Neural crest cell (in vitro differentiated cells): Measurements from ENCODE around the gene CA12. TPM values are rescaled to one million over a fixed set of nuclear protein-coding genes. Genes with fewer than 3 reads are reported as not detected.

Experiments
- DNase-seq: peaks from one replicate; pipeline ENCODE4 v3.0.0; 2021; ENCODE audit warnings: low read depth, mixed read lengths, low spot score
- H3K27ac Mint-ChIP-seq: one replicate; pipeline ENCODE4 v1.8.0; 2021; ENCODE audit warnings: mild to moderate bottlenecking, mixed read lengths; ENCODE audit not compliant: unreplicated experiment
- H3K27me3 Mint-ChIP-seq: 2 replicates; pipeline ENCODE4 v1.8.0; 2021; ENCODE audit warnings: low read depth, mild to moderate bottlenecking, mixed read lengths
- H3K36me3 Mint-ChIP-seq: 2 replicates; pipeline ENCODE4 v1.8.0; 2021; ENCODE audit warnings: low read depth, mild to moderate bottlenecking, mixed read lengths
- H3K4me1 Mint-ChIP-seq: 2 replicates; pipeline ENCODE4 v1.8.0; 2021; ENCODE audit warnings: mixed read lengths
- H3K4me3 Mint-ChIP-seq: one replicate; pipeline ENCODE4 v1.8.0; 2021; ENCODE audit warnings: mild to moderate bottlenecking, mixed read lengths
- H3K9me3 Mint-ChIP-seq: 2 replicates; pipeline ENCODE4 v1.8.0; 2021; ENCODE audit warnings: mixed read lengths
- total RNA-seq: library from RNA; stranded (reverse); gene quantifications from 2 replicates; pipeline ENCODE4 v1.2.1, GENCODE V29; 2021
- TF ChIP-seq, protein P1 (sequence below): fragments of 200-600 bp; sonication (generic); conservative IDR thresholded peaks from 2 replicates; pipeline ENCODE4 v1.5.0; 2021; ENCODE audit warnings: antibody characterized with exemption, mild to moderate bottlenecking

CA12 gene
- total RNA-seq, 1 donor from 2014 or later = 1.1 TPM

DNA sequence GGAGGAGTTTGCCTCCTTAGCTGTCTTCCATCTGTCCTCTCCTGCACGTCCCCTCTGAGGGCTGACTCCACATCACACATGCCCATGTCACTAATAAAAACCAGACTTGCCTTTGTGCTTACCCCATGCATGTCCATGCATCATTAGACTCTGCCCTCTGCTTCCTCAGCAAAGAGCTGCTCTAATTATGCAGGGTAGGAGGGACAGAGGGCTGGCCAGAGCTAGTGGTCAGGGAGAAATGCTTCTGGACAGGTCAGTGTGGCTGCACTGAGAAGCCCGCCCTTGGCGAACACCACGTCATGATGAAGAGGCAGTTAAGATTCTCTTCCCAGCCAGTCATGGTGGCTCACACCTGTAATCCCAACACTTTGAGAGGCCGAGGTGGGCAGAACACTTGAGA, 8.9 kb downstream of the CA12 start:
- TF ChIP-seq, protein P1, sequence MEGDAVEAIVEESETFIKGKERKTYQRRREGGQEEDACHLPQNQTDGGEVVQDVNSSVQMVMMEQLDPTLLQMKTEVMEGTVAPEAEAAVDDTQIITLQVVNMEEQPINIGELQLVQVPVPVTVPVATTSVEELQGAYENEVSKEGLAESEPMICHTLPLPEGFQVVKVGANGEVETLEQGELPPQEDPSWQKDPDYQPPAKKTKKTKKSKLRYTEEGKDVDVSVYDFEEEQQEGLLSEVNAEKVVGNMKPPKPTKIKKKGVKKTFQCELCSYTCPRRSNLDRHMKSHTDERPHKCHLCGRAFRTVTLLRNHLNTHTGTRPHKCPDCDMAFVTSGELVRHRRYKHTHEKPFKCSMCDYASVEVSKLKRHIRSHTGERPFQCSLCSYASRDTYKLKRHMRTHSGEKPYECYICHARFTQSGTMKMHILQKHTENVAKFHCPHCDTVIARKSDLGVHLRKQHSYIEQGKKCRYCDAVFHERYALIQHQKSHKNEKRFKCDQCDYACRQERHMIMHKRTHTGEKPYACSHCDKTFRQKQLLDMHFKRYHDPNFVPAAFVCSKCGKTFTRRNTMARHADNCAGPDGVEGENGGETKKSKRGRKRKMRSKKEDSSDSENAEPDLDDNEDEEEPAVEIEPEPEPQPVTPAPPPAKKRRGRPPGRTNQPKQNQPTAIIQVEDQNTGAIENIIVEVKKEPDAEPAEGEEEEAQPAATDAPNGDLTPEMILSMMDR = no peak
- no peaks in the 10 kb centered on the region for H3K36me3 Mint-ChIP-seq

DNA sequence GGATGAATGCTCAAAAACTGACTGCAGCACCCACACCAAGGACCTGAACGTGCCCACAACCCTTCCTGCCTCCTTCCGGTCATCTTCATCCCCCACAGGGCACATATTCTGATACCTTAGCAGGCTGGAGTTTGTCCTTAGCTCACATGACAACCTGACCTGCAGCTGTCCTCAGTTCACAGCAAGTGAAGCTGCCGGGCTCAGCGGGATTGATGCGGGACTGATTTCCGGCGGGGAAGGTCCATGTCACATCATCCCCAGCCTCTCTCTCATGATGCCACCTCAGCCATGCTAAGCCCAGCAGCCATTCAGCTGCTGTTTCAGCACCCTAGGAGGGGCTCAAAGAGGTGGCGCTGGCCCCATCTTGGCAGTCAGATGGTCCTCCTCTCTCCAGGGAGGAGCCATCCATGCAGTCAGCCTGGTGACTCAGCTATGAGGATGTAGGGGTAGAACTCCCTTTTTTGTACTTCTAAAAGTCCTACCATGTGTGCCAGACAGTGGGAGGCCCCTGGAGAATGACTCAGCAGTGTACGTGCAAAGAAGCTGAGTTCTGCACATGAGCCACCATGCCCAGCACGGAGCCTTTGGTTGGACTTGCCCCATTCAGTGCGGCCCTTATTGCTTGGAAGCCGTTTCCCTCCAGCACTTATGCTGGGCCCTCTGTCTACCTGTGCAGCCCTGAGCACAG, 9.5 kb downstream of the CA12 start:
- Mint-ChIP-seq H3K9me3 (no peaks in the 10 kb centered on the region), H3K36me3 (no peaks in the 10 kb centered on the region), H3K27me3 (no peaks in the 10 kb centered on the region), H3K4me3 (no peak overlapping the region), H3K27ac (no peak overlapping the region), H3K4me1 (peaks cover 20% of the 10 kb centered on the region)
- DNase-seq = no peak
- TF ChIP-seq, protein P1 = no peak

More for the DNA sequence above, 8.9 kb downstream of the CA12 start:
- Mint-ChIP-seq H3K27ac (no peak overlapping the region), H3K27me3 (no peaks in the 10 kb centered on the region), H3K9me3 (no peaks in the 10 kb centered on the region), H3K4me1 (peaks cover 20% of the 10 kb centered on the region), H3K4me3 (no peak overlapping the region)
- no peak for DNase-seq

DNA sequence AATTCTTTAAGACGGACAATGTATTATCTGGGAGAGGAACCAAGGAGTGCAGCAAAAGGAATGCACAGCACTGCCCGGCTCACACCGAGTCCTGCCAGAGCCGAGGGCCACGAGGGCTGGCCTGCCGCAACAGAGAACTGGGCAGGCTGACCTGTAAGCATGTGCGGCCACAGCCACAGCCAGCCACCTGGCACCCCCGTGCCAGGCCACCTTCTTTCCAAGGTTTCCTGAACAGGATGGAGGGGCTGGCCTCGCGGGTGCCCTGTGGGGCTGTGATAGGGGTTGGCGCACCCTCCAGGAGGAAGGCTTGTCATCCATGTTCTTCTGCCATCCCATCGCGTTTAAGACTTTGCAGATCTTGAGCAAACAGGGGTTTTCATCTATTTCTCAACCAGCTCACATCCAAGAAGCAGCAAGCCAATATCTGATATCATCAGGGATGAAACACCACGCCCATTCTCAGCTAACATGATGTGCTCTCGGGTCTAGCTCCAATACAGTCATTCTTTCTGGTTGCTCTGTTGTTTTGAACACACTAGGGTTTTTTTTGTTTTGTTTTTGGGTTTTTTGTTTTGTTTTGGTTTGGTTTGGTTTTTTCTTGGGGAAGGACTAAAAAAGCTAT, 10.2 kb downstream of the CA12 start:
- Mint-ChIP-seq H3K36me3 (no peaks in the 10 kb centered on the region), H3K9me3 (no peaks in the 10 kb centered on the region), H3K27ac (no peak overlapping the region), H3K4me1 (peaks cover 21% of the 10 kb centered on the region), H3K4me3 (no peak overlapping the region), H3K27me3 (no peaks in the 10 kb centered on the region)
- DNase-seq = no peak
- TF ChIP-seq, protein P1 = no peak

DNA sequence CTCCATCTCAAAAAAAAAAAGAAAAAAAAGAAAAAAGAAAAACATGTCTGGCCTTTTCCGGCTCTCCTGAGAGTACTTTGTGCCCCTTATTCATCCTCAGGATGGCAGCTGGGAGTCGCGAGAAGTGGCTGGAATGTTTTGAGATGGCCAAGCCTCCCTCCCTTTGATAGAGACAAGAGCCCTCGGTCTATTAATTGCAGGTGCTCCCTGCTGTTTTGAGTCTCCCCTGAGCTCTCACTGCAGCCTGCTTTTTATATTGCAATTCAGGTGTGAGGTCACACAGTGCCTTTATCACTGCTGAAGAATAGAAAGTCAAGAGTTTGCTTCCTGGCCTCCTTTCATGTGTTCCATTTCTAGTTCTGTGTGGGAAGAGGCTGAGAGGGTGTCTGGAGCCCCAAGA, 10.9 kb downstream of the CA12 start:
- H3K36me3 Mint-ChIP-seq = no peaks in the 10 kb centered on the region
- H3K9me3 Mint-ChIP-seq = no peaks in the 10 kb centered on the region
- H3K27me3 Mint-ChIP-seq = no peaks in the 10 kb centered on the region
- no peak overlapping the region for H3K27ac Mint-ChIP-seq
- H3K4me3 Mint-ChIP-seq = no peak overlapping the region
- TF ChIP-seq, protein P1 = no peak
- H3K4me1 Mint-ChIP-seq = peaks cover 24% of the 10 kb centered on the region
- DNase-seq = no peak

DNA sequence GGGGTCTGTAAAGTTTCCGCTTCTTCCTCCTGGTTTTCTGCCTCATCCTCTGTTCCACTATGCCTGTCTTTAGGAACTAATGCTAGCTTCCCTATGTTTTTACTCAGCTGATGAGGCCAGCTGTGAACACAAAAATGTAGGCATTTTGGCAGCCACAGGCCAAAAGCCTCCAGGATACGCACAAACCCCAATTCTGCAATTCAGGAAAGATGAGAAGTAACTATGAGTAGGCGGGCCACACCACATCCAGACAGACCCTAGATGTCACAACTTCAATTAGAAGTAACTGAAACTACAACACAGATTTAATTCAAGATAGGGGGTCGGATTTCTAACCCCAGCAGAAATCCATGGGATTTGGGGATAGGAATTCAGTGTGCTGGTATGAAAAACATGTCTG, 11.9 kb downstream of the CA12 start:
- Mint-ChIP-seq H3K27ac (no peak overlapping the region), H3K27me3 (no peaks in the 10 kb centered on the region), H3K36me3 (no peaks in the 10 kb centered on the region), H3K4me1 (peaks cover 16% of the 10 kb centered on the region), H3K4me3 (no peak overlapping the region), H3K9me3 (no peaks in the 10 kb centered on the region)
- TF ChIP-seq, protein P1 = no peak
- no peak for DNase-seq
